ENCODE data around the gene TTYH1.

The TTYH1 gene

GRCh38 chr19:54414156-54414555 is 1.1 kb upstream of the TTYH1 start:
- TF ChIP-seq CTCF (IDR thresholded peaks at IDR 0.05; ENCODE audit: low read depth, low read length, missing control alignments): no peak
- DNase-seq (ENCODE audit: low read depth): no peak
- H3K4me3 ChIP-seq (ENCODE audit: low read depth, low read length): no peak overlapping the region

GRCh38 chr19:54415901-54416673 is 823 bp downstream of the TTYH1 start:
- TF ChIP-seq CTCF (IDR thresholded peaks at IDR 0.05; ENCODE audit: low read depth, low read length, missing control alignments): no peak
- no peak for DNase-seq (ENCODE audit: low read depth)
- no peak overlapping the region for H3K4me3 ChIP-seq (ENCODE audit: low read depth, low read length)

- no peak overlapping the region for H3K4me3 ChIP-seq (ENCODE audit: low read depth, low read length)
- no peak for TF ChIP-seq CTCF (IDR thresholded peaks at IDR 0.05; ENCODE audit: low read depth, low read length, missing control alignments)
- no peak for DNase-seq (ENCODE audit: low read depth)
Observed at GRCh38 chr19:54416695-54417491, 1.6 kb downstream of the TTYH1 start.

- no peak for DNase-seq (ENCODE audit: low read depth)
- no peak for TF ChIP-seq CTCF (IDR thresholded peaks at IDR 0.05; ENCODE audit: low read depth, low read length, missing control alignments)
- no peak overlapping the region for H3K4me3 ChIP-seq (ENCODE audit: low read depth, low read length)
Observed at GRCh38 chr19:54418030-54418929, 3.0 kb downstream of the TTYH1 start.

- no peak for DNase-seq (ENCODE audit: low read depth)
- no peak for TF ChIP-seq CTCF (IDR thresholded peaks at IDR 0.05; ENCODE audit: low read depth, low read length, missing control alignments)
- no peak overlapping the region for H3K4me3 ChIP-seq (ENCODE audit: low read depth, low read length)
Observed at GRCh38 chr19:54418930-54419800, 3.9 kb downstream of the TTYH1 start.

GRCh38 chr19:54420068-54420382 is 4.8 kb downstream of the TTYH1 start:
- H3K4me3 ChIP-seq (ENCODE audit: low read depth, low read length): no peak overlapping the region
- no peak for TF ChIP-seq CTCF (IDR thresholded peaks at IDR 0.05; ENCODE audit: low read depth, low read length, missing control alignments)
- no peak for DNase-seq (ENCODE audit: low read depth)

Measured in GM12864 (cell line).